HTR-8/SVneo (cell line): Measurements from ENCODE around the gene LTC4S.

ENCODE experiments used
- DNase-seq: peaks from one replicate; pipeline ENCODE4 v3.0.0; 2011; ENCODE audit warnings: low spot score, mixed read lengths; ENCODE audit not compliant: insufficient read length
- FAIRE-seq: peaks from 2 replicates; lab custom pipeline; 2011; peaks lifted over from hg19 to GRCh38; lab: Jason Lieb, UNC

The LTC4S gene

DNA sequence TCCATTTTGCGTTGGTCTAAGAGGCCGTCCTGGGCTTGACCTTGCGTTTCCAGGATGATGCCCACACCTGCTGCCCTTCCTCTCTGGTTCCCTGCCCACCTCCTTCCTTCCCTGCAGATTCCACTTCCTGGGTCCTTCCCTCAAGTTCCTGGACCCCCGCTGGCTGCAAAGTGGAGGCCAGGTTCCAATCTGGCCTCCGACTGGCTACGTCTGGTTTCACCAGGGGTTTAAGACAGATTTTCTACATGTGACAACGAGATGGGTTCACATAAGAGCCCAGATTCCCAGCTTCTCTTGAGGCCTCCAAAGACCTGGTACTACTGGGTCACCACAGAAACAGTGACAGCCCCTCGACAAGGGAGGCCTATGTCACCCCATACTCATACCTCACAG, 10.8 kb downstream of the LTC4S start:
- no peak for FAIRE-seq
- DNase-seq, result no peak

DNA sequence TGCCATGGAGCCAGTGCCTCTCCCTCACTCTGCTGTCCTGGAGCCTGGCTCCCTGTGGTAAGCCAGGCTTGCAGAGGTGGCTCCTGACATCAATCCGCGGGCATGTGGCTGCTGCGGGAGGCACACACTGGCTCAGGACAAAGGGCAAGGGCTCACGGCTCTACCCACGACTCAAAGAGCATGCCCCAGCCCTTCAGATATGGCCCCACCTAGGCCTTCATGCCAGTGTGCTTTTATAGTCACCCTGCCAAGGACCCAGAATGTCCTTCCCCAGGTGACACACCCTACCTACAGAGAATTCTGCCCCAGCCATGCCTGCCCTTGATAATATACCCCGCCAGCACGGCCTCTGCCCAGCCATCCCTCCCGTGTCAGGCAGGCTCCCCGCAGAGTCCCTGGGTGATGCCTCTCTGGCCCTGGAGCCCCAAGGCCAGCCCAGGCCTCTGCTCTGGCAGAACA, 11.3 kb downstream of the LTC4S start:
- FAIRE-seq, result no peak
- no peak for DNase-seq

DNA sequence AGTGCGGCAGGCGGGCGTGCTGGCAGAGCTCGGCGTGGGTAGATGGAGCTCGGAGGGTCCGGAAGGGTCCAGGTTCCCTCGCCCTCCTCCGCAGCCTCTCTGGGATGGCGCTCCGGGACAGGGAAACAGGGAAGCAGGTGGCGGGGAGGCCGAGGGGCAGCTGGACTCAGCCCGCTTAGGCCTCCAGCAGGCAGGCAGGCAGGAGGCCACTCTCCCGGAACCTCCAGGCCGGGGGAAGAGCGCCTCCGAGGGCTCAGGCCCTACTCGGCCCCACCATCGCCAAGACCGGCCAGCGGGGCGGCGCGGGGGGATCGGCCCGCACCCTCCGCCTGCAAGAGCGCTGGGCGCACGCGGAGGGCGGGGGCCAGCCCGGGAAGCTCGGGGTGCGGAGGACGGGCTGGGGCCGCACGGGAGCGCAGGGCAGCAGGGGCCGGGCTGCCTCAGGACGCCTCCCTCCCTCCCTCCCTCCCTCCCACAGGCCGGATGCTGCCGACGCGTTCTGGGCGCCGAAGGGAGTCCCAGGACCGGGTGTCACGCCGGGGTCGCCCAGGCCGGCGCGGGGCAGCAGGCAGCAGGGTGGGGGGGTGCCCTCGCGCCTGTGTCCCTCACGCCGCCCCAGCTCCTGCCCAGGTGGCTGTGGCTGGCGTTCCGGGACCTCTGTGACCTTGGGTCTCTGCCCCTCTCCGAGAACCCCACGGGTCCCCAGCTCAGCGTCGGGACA, 11.9 kb downstream of the LTC4S start:
- FAIRE-seq (peak; percentile 13), DNase-seq (no peak)

DNA sequence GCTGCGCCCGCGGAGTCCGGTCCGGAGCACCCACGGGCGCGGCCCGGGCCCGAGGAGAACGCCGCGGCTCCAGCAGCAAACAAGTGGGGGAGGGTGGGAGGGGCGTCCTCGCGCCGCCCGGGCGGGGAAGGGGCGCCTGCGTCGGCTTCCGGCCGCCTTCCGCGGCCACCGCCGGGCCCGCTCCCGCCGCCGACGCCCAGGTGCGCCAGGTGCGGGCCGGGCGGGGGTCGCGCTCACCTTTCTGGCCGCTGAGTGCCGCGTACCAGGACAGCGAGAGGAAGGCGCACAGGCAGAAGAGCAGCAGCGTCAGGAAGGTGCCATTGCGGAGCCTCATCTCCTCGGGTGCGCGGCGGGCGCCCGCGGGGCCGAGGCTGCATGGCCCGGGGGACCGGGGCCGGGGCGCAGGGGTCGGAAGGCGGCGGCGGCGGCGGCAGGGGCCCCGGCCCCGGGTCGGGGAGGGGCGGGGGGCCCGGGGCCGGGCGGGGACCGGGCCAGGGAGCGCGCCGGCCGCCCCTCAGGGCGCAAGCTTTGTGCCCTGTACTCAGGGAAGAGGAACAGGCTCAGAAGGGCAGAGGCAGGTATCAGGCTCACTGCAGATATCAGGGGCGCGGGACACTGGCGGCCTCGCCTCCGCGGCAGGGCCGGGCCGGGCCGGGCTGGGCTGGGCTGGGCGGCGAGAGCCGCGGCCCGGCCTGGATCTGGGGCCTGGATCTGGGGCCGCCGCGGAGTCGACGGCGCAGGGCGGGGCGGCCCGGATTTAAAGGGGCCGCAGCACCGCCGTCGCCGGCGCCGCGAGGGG, 12.7 kb downstream of the LTC4S start, which contains the start of gene MGAT4B:
TSS of gene MGAT4B (minus strand) at position 617 of the 799 bp plus-strand sequence. CDS start at position 334, 283 bp downstream.
- DNase-seq (peak; percentile 71), FAIRE-seq (no peak)

DNA sequence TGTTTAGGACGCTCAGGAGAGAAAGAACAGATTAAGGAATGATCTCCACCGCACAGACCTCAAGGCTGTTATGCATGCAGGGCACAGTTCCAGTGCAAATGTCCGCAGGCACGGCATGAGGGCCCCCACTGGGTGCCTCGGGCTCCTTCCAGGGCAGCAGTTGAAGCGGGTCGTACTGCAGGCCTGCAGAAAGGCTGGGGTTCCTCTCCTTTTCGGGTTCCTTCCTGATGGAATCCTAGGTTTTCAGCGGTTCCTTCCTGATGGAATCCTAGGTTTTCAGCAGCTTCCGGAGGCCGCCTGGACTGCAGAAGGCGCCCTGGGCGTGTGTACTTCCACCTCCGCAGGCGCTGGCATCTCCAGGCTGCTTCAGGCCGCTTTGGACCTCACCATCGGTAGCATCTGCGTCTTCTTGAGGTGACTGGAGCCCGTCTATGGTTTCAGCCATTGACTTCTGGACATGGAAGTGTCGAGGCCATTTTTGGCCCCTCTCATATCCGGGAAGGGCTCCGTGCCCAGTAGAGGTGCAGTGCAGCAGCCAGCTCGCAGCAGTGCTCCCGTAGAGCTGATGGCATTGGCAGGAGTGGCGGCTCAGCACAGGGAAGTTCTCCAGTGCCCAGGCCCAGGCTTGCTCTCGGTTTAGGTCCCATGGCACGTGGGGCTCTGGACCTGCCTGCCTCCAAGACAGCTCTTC, 18.5 kb downstream of the LTC4S start:
- no peak for FAIRE-seq
- no peak for DNase-seq

DNA sequence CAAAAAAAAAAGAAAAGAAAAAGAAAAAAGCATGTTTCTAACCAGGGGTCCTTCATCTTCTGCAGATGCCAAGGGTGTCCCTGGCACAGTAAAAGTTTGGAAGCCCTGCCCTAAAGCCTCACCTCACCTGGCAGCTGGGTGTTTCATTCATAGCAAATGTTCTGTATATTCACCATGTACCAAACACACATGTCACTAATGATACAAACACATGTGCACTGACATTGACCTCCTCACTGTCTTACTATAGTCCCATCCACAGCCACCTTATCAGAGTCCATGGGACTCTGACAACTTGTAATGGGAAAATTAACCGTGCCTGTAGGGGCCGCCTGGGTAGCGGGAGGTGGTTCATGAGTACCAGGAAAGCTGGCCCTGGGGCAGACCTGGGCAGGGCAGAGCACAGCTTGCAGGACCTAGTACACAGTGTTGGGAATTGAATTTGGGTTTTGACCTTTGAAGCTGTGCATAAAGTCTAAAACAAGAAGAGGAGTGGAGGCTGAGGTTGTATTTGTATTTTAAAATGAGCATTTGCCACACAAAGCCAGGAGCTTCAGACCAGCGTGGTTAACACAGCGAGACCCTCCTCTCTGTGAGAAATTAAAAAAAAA, 19.3 kb downstream of the LTC4S start:
- FAIRE-seq (no peak), DNase-seq (no peak)

DNA sequence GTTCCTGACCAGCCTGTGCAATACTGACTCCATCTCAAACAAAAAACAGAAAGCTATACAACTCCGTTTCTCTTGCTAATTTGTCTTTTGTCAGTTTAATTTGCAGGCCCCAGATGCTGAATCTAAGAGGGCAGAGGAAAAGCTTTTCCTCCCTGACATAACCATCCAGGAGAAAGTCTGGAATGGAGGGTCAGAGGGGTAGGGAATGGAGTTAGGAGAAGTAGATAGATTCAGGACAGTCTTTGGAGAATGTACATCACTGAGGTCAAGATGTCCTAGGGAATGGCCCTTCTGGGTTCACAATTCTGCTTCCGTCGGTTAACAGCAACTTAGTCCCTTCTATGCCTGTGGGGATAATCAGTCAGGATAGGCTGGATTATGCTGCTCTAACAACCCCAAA, 20.3 kb downstream of the LTC4S start:
- DNase-seq, result no peak
- no peak for FAIRE-seq

DNA sequence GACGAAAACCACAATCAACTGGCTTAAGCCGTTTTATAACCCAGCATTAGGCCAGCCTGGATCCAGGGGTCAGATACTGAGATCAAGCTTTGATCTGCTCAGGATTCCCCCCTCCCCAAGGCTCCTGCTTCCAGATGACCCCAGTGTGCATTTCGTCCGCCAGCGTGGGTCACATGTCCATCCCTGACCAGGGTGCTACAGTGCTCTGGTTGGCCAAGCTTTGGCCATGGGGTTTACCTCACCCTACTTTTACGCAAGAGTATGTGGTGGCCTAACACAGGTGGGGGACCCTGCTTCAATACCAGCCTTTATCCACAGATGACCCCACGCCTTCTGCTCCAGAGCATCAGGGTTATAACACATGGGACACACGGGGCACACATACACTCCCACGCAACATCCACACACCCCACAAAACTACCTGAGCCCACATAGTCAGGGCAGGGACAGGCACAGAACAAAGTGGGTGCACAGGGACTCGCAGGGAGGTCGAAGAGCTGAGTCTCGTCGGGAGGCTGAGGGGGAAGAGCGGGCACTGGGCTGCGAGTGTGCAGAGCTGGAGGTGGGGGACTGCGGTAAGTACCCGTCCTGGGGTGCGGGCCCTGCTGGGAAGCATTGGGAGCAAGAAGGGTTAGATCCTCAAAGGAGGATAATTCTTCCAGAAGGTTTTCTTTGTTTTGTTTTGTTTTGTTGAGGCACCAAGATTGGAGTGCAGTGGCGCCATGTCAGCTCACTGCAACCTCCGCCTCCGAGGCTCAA, 21.9 kb downstream of the LTC4S start:
- no peak for FAIRE-seq

DNA sequence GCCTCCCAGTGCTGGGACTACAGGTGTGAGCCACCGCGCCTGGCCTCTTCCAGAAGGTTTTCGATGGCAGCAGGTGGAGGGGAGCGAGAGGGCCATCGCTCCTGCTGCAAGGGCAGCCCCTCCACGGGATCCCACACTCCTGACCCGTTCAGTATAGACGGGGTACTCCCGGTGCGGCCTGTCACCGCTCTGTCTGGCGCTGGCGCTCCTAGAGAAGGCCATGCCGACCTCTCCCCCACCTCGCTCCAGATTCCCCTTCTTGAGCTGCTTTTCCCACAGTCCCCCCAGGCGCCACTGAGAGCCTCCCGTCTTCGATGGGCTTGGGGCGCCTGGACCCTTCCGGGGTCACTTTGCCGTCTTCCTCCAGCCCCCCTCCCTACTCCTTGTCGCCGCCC, 22.6 kb downstream of the LTC4S start:
- DNase-seq, result no peak

More for the DNA sequence above, 21.9 kb downstream of the LTC4S start:
- no peak for DNase-seq

DNA sequence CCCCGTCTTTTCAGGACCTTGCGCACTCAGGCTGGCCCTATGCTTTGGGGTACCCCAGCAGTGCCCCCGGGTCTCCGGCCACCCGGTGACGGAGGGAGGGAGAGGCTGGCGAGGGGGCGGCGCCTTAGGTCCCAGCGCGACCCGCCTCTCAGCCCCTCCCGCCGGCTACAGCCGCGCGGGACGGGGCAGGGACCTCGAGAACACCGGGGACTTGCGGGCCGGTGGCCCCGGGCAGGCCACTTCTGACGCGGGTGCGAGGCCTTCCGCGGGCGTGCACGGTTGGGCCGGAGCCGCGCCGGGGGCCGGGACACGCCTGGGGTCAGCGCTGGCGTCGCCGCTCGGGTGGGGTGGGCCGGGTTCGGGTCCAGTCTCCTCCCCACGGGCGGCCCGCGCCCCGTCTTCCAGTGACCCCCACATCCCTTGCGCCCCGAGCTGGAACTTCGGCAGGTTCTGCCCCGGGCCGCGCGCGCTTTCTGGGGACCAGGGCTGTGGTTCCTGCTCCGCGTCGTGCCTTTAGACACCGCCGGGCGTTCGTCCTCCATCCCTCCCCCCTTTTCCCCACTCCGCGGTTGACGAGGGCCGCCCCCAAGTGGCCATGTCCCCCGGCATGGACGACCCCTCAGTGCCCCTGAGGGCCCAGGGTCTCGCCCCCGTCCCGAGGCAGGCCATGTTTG, 23.1 kb downstream of the LTC4S start:
- no peak for DNase-seq
- no peak for FAIRE-seq

More for the DNA sequence above, 22.6 kb downstream of the LTC4S start:
- FAIRE-seq, result no peak

DNA sequence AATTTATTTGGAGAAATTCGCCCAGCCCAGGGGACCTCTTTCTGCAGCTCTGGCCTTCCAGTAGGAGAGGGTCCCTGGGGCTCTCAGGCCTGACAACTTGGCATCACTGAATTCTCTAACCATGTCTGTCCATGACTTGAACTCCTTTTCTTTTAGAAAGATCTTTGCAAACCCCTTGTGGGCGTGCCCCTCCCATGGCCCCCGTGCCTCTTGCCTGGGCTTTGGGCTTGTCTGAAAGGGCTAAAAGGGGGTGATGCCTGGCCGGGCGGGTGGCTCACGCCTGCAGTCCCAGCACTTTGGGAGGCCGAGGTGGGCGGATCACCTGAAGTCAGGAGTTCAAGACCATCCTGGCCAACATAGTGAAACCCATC, 23.7 kb downstream of the LTC4S start:
- no peak for DNase-seq
- FAIRE-seq, result no peak

DNA sequence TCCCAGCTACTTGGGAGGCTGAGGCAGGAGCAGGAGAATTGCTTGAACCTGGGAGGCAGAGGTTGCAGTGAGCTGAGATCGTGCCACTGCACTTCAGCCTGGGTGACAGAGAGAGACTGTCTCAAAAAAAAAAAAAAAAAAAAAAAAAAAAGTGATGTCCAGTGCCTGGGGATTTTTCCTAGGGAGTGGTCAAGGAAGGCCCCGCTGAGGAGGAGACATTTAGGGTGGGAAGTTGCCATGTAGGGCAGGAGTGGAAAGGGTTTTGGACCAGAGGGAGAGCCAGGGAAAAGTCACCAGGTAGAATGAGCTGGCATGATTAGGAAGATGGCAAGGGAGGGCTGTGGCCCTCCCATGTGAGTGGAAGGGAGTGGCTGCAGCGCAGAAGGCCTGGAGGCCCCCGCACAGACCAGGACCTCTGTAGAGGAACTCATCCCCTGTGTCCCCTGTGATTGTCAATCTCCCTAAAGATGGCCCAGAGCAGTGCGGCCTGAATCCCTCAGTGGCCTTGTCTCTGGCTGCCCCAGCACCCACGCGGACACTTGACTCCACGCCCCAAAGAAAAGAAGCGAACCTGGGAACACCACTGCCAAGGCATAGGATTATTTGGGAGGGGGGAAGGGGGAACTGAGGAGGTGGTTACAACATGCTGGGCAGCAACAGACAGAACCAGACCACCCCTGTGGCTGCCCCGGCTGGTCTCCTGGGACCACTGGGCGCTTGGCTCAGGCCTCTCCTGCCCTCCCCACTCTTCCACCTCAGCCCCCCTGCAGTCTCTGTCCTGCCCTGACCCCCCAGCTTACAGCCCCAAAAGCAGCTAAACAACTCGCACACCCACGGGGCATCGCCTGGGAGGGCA, 24.3 kb downstream of the LTC4S start:
- DNase-seq, result no peak
- no peak for FAIRE-seq

DNA sequence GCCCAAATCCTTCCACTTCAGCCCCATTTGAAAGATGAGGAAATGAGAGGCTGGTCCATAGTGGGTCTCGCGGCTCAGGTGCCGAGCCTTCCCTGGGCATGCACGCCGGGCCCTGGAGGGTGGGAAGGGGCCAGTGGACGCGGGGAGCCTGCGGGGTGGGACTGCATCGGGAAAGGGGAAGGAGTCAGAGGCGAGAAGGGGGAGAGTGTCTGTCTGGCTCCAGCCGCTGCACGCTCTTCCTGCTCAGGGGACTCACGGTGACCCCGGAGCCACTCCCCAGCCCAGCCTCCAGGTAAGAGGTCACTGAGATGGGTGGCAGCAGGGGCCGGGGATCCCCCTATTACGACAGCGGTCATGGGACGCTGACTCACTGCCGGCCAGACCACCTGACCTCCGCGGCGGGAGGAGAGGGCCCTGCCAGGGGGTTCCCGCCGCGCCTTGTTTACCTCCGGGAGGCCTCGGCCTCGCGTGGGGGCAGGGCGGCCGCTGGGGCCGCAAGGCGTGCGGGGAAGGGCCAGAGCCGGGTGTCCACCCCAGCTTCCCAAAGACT, 25.0 kb downstream of the LTC4S start:
- no peak for FAIRE-seq
- DNase-seq, result peak; percentile 93

DNA sequence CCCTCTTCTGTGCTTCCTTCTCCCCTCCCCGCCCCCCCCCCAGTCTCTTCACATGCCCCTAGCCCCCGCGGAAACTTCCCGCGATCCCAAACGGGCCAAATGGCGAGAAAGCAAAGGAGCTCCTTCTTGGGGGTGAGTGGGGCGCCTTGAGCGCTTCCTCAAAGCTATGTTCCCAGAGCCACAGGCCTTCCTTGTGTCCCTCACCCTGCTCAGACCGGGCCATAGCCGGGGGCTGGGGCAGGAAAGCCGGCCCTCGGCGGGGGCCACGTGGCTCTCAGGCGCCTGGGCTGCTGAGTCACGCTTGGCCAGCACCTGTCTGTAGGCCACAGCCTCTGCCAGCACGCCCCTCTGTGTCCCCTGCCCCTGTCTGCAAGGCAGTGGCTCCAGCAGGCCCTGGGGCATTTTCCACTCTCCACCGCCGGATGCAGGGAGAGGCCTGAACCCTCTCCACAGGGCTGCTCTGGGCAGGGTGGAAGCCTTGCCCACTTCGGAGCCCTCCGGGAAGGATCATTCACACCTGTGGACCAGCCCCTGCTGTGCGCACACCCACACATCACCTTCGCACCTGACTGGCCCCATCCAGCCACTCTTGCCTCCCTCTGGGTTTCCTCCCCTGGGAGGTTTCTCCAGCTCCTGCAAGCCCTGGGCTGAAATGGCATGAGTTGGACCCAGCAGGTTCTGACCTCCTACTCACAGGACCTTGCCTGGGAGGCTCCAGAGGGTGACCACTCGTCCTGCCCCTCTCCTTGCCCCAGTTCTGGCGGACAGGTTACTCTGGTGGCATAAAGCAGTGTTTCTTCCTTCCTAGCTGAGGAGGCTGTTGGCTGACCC, 25.7 kb downstream of the LTC4S start:
- peak; percentile 64 for DNase-seq
- peak; percentile 26 for FAIRE-seq

DNA sequence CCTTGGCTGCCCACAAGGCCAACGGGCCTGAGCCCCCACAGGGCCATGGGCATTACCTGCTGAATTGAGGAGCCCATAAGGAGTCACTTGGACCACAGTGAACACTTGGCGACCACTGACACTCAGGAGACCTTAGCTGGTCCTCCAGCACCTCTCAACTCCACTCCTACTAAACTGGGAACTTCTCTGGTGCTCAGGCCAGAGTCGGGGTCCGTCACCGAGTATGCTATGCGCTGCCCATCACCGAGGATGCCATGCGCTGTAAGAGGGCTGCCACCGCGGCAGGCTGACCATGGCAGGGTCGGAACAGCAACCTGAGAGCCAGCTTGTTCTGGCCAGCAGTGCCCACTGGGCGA, 26.3 kb downstream of the LTC4S start:
- DNase-seq (no peak), FAIRE-seq (no peak)

DNA sequence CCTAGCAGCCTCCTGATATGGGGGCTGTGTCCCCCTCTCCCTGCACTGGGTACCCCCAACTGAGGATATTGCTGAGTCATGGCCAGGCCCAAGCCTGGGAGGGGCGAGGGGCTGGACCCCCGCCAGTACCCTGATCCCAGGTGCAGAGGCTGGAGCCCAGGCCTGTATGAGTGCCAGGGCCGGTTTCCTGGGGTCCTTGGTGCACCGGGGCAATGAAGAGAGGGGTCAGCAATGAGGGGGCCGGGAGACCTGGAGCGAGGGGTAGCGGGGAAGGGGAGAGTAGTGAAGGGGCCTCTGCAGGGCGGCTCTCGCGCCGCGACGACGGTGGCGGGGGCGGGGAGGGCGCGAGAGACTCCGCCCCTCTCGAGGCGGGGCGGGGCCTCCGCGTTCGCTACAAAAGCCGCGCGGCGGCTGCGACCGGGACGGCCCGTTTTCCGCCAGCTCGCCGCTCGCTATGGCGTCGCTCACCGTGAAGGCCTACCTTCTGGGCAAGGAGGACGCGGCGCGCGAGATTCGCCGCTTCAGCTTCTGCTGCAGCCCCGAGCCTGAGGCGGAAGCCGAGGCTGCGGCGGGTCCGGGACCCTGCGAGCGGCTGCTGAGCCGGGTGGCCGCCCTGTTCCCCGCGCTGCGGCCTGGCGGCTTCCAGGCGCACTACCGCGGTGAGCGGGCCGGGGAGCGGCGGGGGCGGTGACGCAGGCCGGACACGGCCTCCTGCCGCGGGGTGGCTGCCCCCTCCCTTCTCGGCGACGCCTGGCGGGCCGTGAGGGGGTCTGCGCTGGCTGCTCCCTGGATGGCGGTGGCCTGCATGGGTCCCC, 26.9 kb downstream of the LTC4S start, which contains the start of gene SQSTM1:
TSS of gene SQSTM1 (plus strand) at position 423 of the 815 bp plus-strand sequence. CDS start at position 455, 32 bp downstream.
- DNase-seq (peak; percentile 65), FAIRE-seq (peak; percentile 74)
